Motor neuron (in vitro differentiated cells): ENCODE data around the gene ANAPC16. TPM values are rescaled to one million over a fixed set of nuclear protein-coding genes. Genes with fewer than 3 reads are reported as not detected.
"Not testable (repeated sequence)": the region's sequence is repeated elsewhere in the genome, so short reads cannot be mapped to it uniquely, and the experiment has no call there.

Experiments
- ATAC-seq, 8 experiments: fragments of 200-7000 bp; cut with Tn5 transposase; replicated peaks in 6 of 8; 2 replicates each; pipeline ENCODE4 v1.8.0; 2021; ENCODE audit warnings: mild to moderate bottlenecking in 8 of 8, moderate library complexity in 8 of 8
- H3K27ac ChIP-seq, 2 donors: fragments of 250-450 bp; sonication (Bioruptor Pico); 2 replicates each; pipeline ENCODE4 v1.9.0; 2021; ENCODE audit warnings: antibody characterized with exemption in 2 of 2, mild to moderate bottlenecking in 2 of 2, moderate library complexity in 1 of 2
- H3K4me1 ChIP-seq, 2 donors: fragments of 250-450 bp; sonication (Bioruptor Pico); replicated peaks in 1 of 2; 2 replicates each; pipeline ENCODE4 v1.6.1; 2021; ENCODE audit warnings: antibody characterized with exemption in 2 of 2, mild to moderate bottlenecking in 2 of 2, moderate library complexity in 1 of 2
- H3K4me3 ChIP-seq, 5 donors: fragments of 250-450 bp; sonication (Bioruptor Pico); 2 replicates each; pipeline ENCODE4 v1.9.0; 2021; ENCODE audit warnings: antibody characterized with exemption in 5 of 5, mild to moderate bottlenecking in 5 of 5, moderate library complexity in 4 of 5
- WGBS, 10 experiments: fragments of 450-650 bp; shearing (Covaris generic); methylation state at CpG; one replicate each; pipeline ENCODE4 v1.0.0; 2022; 5-methylcytosine and 5-hydroxymethylcytosine counted together
- in situ Hi-C, 9 experiments: fragments of 400-800 bp; cut with MboI; loops; one replicate each; pipeline ENCODE4 v1.15.0; 2021; ENCODE audit warnings: low sequenced_read_pairs in 9 of 9, low pct_unique_long_range_greater_than_20kb in 2 of 9; ENCODE audit not compliant: unreplicated experiment in 9 of 9
- total RNA-seq, 8 experiments: library from RNA; unstranded; fragments of 300-600 nt; gene quantifications; 2 replicates each; pipeline versions ENCODE4 v1.2.3 to v1.2.4, GENCODE V29; 2022

The ANAPC16 gene
- total RNA-seq, 8 experiments from 2014 or later, result 33.7 to 63.2 (median 49.7) TPM

GRCh38 chr10:72186258-72186981 is 29.4 kb upstream of the ANAPC16 start:
- Histone ChIP-seq H3K4me3 (no peak overlapping the region), H3K27ac (no peak overlapping the region), H3K4me1 (no peaks in the 10 kb centered on the region)
- ATAC-seq, result peak in 2 of 8 experiments; percentile 39 to 65
- WGBS, 10 experiments, result 7 to 97% (median 76%) methylated on average over 2 to 7 of the region's 7 CpGs
- in situ Hi-C loops, result no loop called here

GRCh38 chr10:72186982-72187330 is 28.9 kb upstream of the ANAPC16 start:
- Histone ChIP-seq H3K27ac (no peak overlapping the region), H3K4me3 (no peak overlapping the region), H3K4me1 (no peaks in the 10 kb centered on the region)
- no peak for ATAC-seq
- in situ Hi-C loops, result no loop called here
- 57 to 100% (median 80%) methylated on average over 1 to 3 of the region's 3 CpGs; no CpG with 5 or more reads in 4 of the 10 experiments for WGBS, 10 experiments

- in situ Hi-C loops, result no loop called here
- WGBS, 10 experiments, result 90 to 100% (median 100%) methylated on average over 1 to 2 of the region's 2 CpGs; no CpG with 5 or more reads in 2 of the 10 experiments
- ATAC-seq, result no peak
Observed at GRCh38 chr10:72194949-72195348, 20.9 kb upstream of the ANAPC16 start.

GRCh38 chr10:72200883-72201282 is 14.9 kb upstream of the ANAPC16 start:
- in situ Hi-C loops, result no loop called here
- no peak overlapping the region for H3K27ac ChIP-seq
- WGBS, 10 experiments, result 93 to 100% (median 100%) methylated on average over 1 to 3 of the region's 3 CpGs; no CpG with 5 or more reads in 5 of the 10 experiments

More at GRCh38 chr10:72194949-72195348, 20.9 kb upstream of the ANAPC16 start:
- H3K4me1 ChIP-seq, result no peaks in the 10 kb centered on the region
- no peak overlapping the region for H3K4me3 ChIP-seq
- no peak overlapping the region for H3K27ac ChIP-seq

GRCh38 chr10:72201293-72201692 is 14.5 kb upstream of the ANAPC16 start:
- no peak overlapping the region for H3K4me3 ChIP-seq
- H3K4me1 ChIP-seq, result no peaks in the 10 kb centered on the region
- 80 to 100% (median 100%) methylated on average over 2 to 4 of the region's 5 CpGs; no CpG with 5 or more reads in 4 of the 10 experiments for WGBS, 10 experiments
- no peak overlapping the region for H3K27ac ChIP-seq
- in situ Hi-C loops, result no loop called here
- ATAC-seq, result no peak

More at GRCh38 chr10:72200883-72201282, 14.9 kb upstream of the ANAPC16 start:
- H3K4me1 ChIP-seq, result no peaks in the 10 kb centered on the region
- no peak for ATAC-seq
- H3K4me3 ChIP-seq, result no peak overlapping the region

GRCh38 chr10:72204296-72204695 is 11.5 kb upstream of the ANAPC16 start:
- WGBS, 10 experiments, result 86 to 95% (median 93%) methylated on average over 3 to 9 of the region's 9 CpGs; no CpG with 5 or more reads in 2 of the 10 experiments
- Histone ChIP-seq H3K4me1 (no peaks in the 10 kb centered on the region), H3K27ac (no peak overlapping the region), H3K4me3 (no peak overlapping the region)
- in situ Hi-C loops, result no loop called here
- no peak for ATAC-seq

GRCh38 chr10:72204724-72205123 is 11.1 kb upstream of the ANAPC16 start:
- H3K27ac ChIP-seq, result no peak overlapping the region
- no peak overlapping the region for H3K4me3 ChIP-seq
- WGBS, 10 experiments, result 100% methylated on average over 1 of the region's 1 CpG; no CpG with 5 or more reads in 9 of the 10 experiments
- no peaks in the 10 kb centered on the region for H3K4me1 ChIP-seq
- ATAC-seq, result no peak
- in situ Hi-C loops, result no loop called here

GRCh38 chr10:72206511-72207229 is 9.1 kb upstream of the ANAPC16 start:
- in situ Hi-C loops, result no loop called here
- Histone ChIP-seq H3K4me1 (no peaks in the 10 kb centered on the region), H3K27ac (no peak overlapping the region), H3K4me3 (no peak overlapping the region)
- no peak for ATAC-seq
- WGBS, 10 experiments, result 83 to 100% (median 92%) methylated on average over 2 to 6 of the region's 7 CpGs; no CpG with 5 or more reads in 3 of the 10 experiments

GRCh38 chr10:72208526-72208925 is 7.3 kb upstream of the ANAPC16 start:
- WGBS, 10 experiments, result 0 to 100% (median 83%) methylated on average over 1 of the region's 2 CpGs; no CpG with 5 or more reads in 4 of the 10 experiments
- H3K4me3 ChIP-seq, H3K27ac ChIP-seq, ATAC-seq, in situ Hi-C loops, H3K4me1 ChIP-seq: not testable (repeated sequence)

- H3K4me3 ChIP-seq, ATAC-seq, H3K27ac ChIP-seq, in situ Hi-C loops: not testable (repeated sequence)
- 77 to 100% (median 95%) methylated on average over 1 to 8 of the region's 11 CpGs; no CpG with 5 or more reads in 2 of the 10 experiments for WGBS, 10 experiments
- H3K4me1 ChIP-seq, result peaks cover 19 to 22% of the 10 kb centered on the region in 2 donors
Observed at GRCh38 chr10:72211381-72211780, 4.4 kb upstream of the ANAPC16 start.

- H3K27ac ChIP-seq, in situ Hi-C loops, H3K4me3 ChIP-seq, ATAC-seq: not testable (repeated sequence)
- WGBS, 10 experiments, result 78 to 100% (median 100%) methylated on average over 1 to 2 of the region's 2 CpGs; no CpG with 5 or more reads in 4 of the 10 experiments
- H3K4me1 ChIP-seq, result peaks cover 19 to 24% of the 10 kb centered on the region in 2 donors
Observed at GRCh38 chr10:72211832-72212231, 4.0 kb upstream of the ANAPC16 start.

- Histone ChIP-seq H3K4me3 (no peak overlapping the region), H3K27ac (no peak overlapping the region), H3K4me1 (peaks cover 29 to 30% of the 10 kb centered on the region in 2 donors)
- ATAC-seq, result no peak
- in situ Hi-C loops, result no loop called here
- 70 to 100% (median 88%) methylated on average over 1 of the region's 1 CpG; no CpG with 5 or more reads in 3 of the 10 experiments for WGBS, 10 experiments
Observed at GRCh38 chr10:72218325-72218724, 2.5 kb downstream of the ANAPC16 start.

GRCh38 chr10:72218726-72219125 is 2.9 kb downstream of the ANAPC16 start:
- WGBS, 10 experiments, result 58 to 75% (median 62%) methylated on average over 1 to 2 of the region's 2 CpGs; no CpG with 5 or more reads in 2 of the 10 experiments
- H3K27ac ChIP-seq, result no peak overlapping the region
- peaks cover 26 to 28% of the 10 kb centered on the region in 2 donors for H3K4me1 ChIP-seq
- in situ Hi-C loops, result no loop called here
- ATAC-seq, result no peak
- H3K4me3 ChIP-seq, result no peak overlapping the region
